NCI-H510A treated with DMSO at 0.1 percent for 48 hours (cell line): Measurements from ENCODE around the gene NELL1.
"Not testable (repeated sequence)": the region's sequence is repeated elsewhere in the genome, so short reads cannot be mapped to it uniquely, and the experiment has no call there.

Source experiments
- DNase-seq: peaks from one replicate; lab custom pipeline; 2025; lab: John Stamatoyannopoulos, UW

NELL1 gene

DNA sequence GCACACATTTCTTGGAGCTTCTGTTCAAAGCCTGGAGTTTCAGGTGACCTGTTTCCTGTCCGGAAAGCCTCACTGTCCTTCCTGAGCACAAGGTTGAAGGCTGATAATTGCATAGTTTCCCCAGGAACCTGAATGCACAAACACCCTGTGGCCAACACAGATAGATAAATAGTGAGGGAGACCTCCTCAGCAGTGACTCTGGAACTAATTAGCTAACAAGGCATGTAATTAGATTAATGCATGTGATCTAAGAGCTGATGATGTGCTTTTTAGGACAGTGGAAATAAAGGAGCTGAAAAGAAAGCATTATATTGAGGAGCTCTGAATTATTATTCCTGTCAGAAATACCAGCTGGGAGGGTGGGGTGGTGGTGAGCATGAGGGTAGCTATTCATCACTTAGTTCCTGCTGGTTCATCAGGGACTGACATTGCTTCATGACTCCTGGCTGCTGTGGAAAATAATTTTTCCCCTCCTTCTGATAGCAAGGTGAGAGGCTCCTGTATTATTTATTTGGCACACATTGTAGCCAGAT lies 101.1 kb downstream of the NELL1 start:
- no peak for DNase-seq

GRCh38 chr11:20771026-20771425 lies 101.6 kb downstream of the NELL1 start:
- DNase-seq, result no peak

DNA sequence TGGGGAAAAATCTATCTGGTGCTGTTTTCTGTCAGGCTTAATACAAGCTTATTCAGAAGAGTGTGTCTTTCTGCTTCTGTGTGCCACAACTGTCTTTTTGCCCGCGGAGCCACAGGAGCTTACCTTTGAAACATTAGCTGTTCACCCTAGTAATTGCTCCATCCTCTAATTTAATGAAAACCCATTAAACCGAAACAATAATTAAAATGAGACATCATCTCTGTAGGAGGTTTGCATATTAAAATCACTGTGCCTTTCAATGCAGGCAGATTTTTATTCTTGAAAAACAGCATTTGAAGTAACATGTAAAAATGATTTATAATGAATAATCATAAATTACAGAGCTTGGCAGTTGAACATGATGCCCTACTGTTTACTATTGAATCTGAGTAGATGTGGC lies 102.3 kb downstream of the NELL1 start:
- no peak for DNase-seq

DNA sequence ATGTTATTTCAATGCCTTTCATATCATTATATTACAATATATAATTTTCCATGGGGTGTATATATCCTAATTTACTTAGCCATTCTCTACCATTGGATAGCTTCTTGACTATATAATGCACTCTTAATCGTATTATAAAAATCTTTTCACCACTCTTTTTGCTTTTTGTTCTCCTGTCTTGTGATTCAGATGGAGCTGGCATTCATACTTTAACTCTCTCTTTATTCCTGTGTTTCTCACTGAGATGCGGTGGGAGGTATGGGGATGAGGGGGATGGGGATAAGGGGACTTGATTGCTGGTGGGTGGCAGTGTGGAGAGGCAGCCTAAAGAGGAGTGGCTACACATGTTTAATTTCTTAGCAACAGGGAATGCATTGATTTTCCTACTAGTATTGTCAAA lies 105.9 kb downstream of the NELL1 start:
- no peak for DNase-seq

DNA sequence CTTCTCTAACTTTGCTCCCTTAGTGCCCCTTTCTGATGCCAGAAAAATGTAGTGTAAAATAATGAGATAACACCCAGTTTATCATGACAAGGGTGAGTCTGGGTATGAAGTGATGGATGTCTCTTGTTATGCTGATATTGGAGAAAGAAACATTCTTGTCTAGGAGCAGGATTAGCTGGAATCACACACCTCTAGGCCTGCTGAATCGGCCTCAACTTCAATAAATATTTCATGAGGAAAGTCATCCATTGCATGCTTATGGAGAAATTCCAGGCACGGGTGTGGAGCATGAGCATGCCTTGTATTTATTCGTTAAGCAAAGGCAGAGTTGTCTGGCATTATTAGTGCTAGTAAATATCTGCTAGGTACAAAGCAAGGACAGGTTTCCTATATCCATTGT lies 113.4 kb downstream of the NELL1 start:
- no peak for DNase-seq

DNA sequence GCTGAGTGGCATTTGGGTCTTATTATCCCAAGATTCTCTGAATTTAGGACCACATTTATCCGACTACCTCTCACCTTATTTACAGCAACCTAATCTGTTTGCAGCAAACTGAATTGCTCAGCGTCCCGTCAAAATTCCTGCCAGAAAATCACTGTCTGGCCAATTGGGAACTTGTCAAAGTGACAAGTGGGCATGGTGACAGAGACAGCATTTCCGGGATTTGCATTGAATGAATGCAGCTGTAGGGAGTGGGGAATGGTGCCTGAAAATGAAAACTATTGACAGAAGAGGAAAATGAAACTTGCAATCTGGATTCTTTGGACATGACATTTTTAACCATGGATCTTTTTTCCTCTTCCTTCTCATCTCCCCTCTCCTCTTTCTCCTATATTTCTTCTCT lies 113.8 kb downstream of the NELL1 start:
- no peak for DNase-seq

- no peak for DNase-seq
Measured at GRCh38 chr11:20790622-20791021, 121.2 kb downstream of the NELL1 start.

- no peak for DNase-seq
Measured at GRCh38 chr11:20795005-20795404, 125.6 kb downstream of the NELL1 start.

- DNase-seq, result no peak
Measured at GRCh38 chr11:20808328-20808727, 138.9 kb downstream of the NELL1 start.

GRCh38 chr11:20821046-20821445 lies 151.7 kb downstream of the NELL1 start:
- no peak for DNase-seq

GRCh38 chr11:20821470-20821869 lies 152.1 kb downstream of the NELL1 start:
- DNase-seq, result no peak

DNA sequence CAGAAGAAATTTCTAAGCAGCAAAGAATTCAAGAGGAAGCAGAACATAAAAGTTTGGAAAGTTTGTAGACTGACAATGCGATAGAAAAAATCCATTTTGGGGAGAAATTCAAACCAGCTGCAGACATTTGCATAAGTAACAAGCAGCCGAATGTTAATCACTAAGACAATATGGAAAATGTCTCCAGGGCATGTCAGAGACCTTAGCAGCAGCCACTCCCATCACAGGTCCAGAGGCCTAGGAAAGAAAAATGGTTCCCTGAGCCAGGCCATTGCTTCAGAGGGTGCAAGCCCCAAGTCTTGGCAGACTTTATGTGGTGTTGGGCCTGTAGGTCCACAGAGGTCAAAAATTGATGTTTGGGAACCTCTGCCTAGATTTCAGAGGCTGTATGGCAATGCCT lies 155.4 kb downstream of the NELL1 start:
- DNase-seq, result no peak

- DNase-seq, result no peak
Measured at GRCh38 chr11:20835561-20835960, 166.2 kb downstream of the NELL1 start.

GRCh38 chr11:20839231-20839630 lies 169.8 kb downstream of the NELL1 start:
- DNase-seq, result no peak

DNA sequence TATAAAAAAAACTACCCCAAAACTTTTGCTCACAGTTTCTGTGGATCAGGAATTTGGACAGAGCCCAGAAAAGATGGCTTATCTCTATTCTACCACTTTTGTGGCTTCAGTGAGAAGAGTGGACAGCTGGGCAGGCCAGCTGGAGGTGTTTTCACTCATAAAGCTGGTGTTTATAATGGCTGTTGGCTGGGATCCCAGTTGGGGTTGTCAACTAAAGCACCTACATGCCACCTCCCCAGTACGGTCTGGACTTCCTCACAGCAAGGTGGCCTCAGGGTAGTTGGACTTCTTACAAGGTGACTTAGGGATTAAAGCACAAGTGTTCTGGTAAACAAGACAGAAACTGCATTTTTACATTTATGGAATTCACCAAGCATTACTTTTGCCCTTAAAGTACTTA lies 171.0 kb downstream of the NELL1 start:
- DNase-seq, result peak; percentile 58

GRCh38 chr11:20844216-20844615 lies 174.8 kb downstream of the NELL1 start:
- no peak for DNase-seq

DNA sequence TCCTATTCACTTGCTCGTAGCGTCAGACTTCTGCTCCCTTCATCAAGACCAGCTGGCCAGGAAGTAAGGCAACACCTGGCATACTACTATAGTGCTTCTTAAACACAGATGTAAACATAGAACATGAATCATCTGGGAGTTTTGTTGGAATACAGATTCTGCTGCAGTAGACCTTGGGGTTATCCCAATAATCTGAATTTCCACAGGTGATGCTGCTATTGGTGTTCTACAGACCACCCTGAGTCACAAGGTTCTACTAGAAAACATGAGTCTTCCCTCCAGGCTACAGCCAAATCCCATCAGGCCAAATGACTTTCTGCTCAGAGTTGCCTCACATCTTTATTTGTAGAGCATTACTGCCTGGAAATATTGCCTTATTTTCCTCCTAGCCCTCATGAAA lies 175.2 kb downstream of the NELL1 start:
- DNase-seq, result peak; percentile 75

DNA sequence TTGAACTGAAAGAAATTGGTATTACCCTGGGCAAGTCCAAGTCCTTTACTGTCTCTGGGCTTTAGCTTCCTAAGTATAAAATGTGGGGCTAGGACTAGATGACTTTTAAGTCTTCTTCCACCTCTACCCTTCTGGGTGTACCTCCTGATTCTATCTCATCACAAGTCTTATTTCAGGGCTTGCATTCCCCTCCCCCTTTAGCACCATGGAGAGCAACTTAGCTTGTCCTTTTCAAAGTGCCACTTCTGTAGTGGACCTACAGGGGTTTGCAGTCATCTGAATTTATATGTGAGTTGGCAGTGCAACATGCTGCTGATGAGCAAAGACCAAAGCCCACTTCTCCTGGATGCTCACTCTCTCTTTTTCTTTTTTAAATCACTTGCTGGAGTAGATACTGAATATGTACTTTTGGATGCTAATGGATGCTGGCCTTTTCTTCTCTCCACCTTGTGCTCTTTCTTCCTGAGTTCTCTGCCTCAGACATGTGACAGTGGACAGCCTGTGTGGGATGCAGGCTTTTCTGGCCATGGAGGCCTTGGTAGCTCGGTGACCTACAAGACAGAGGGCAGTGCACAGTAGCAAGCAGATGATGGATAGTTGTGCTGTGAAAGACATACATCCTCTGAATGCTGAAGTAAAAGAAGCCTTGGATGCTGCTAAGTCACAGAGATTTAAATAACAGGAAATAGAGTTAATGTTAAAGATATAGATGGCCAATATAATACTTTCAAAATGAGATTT lies 185.0 kb downstream of the NELL1 start:
- DNase-seq, result no peak

GRCh38 chr11:20861322-20861721 lies 191.9 kb downstream of the NELL1 start:
- DNase-seq, result peak; percentile 78

GRCh38 chr11:20862263-20862662 lies 192.9 kb downstream of the NELL1 start:
- not testable (repeated sequence) for DNase-seq

GRCh38 chr11:20864628-20865027 lies 195.2 kb downstream of the NELL1 start:
- no peak for DNase-seq

GRCh38 chr11:20865161-20865560 lies 195.8 kb downstream of the NELL1 start:
- no peak for DNase-seq

DNA sequence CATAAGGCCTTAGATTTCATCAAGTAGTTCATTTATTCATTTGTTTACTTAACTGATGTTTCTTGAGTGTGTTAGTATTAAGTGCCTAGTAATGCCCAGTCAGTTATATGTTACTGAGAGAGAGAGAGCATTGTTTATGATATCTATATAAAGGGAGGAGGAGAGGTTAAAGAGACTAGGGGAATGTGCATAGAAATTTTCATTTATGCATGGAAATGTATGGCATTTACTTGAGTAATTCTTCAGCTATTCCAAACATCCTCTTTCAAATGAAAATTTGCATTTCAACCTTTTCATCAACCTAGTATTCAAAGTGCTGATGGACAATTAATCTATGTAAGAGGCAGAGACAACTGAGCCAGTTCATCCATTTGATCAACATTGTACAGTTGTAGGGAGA lies 199.7 kb downstream of the NELL1 start:
- DNase-seq, result no peak

DNA sequence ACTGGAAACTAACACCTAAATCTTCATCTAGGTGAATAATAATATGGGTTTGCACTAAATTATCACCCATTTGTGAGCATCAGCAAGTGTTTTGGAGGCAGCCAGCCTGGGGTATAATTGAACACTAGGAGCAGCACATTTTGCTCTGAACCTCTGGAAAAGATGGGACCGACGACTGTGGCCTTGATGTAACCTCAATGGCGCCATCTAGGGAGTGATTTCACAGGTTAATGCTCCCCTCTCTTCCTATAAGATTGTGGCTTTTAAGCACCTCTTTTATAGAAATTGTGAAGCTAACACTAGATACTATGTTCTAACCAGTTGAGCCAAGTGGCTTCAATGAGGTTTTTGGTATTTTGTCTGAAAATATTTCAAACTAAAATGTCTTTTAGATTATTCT lies 203.7 kb downstream of the NELL1 start:
- peak; percentile 77 for DNase-seq
